Activated naive CD4-positive, alpha-beta T cell treated with anti-CD3 and anti-CD28 coated beads, Interleukin-2, amount 50 U/mL, for 16 hours (primary cell): ENCODE results near the gene JMJD7.

Experiments used
- DNase-seq: peaks from one replicate; pipeline ENCODE4 v3.0.0-alpha.2; 2020

The JMJD7 gene

DNA sequence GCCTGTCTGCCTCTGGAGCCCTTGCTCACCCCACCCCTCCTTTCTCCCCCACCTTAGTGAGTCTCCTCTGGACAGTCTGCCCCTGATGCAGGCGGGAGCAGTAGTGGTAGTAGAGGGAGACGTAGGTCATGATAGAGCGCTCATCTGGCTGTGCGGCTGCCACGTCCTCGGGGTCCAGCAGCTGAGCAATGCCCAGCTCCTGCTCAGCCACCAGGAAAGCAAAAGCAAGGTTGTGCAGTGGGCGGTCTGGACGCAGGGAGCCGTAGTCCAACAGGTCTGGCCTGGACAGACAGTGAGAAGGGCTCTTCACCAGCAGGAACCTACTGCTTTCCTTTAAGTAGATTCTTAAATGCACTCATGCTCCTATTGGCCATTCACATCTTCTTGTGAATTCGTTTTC is 59.3 kb downstream of the JMJD7 start:
- DNase-seq, result no peak
